OCI-M2 (cell line): ENCODE measurements around the gene CAMTA1.

Experiments used
- DNase-seq: peaks from one replicate; lab custom pipeline; 2025; ENCODE audit not compliant: unreplicated experiment; lab: John Stamatoyannopoulos, UW

The CAMTA1 gene

DNA sequence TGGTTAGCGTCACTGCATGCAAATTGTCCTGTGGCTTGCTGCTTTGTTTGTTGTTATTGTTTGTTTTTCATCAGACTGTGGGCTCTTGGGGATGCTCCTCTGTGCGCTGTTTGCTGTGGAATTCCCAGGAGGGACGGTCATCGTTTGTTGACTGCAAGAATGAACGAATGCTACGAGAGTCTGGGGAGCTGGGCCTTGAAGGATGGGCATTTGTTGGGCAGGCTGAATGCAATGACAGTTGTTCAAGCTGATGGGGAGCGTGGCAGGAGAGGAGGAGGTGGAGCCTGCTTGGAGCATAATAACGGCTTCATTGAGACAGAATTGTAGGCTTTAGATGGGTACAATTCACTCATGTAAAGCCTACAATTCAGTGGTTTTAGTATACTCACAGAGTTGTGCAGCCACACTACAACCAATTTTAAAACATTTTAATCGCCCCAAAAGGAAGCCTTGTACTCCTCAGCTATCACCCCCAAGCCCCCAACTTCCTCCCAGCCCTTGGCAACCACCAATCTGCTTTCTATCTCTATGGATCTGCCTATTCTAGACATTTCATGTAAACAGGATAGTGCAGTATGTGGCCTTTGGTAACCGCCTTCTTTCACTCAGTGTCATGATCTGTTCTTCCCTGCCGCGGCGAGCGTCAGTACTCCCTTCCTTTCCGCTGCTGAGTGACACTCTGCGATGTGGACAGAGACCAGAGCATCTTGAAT lies 190.2 kb downstream of the CAMTA1 start:
- no peak for DNase-seq

DNA sequence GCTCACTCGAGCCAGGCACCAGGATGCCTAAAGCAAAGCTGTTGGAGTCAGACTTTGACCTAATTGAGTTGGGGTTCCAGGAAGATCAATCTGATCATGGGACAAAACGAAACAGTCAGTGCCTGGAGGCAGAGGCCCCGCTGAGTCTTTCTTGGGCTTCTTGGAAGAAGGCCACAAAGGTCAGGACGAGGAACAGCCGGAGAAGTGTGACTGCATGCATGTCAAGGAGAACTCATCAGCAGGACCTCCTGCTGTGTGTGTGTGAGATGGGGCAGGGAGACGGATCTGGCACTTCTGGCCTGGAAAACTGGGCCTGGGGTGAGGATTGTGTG lies 190.8 kb downstream of the CAMTA1 start:
- DNase-seq, result no peak

DNA sequence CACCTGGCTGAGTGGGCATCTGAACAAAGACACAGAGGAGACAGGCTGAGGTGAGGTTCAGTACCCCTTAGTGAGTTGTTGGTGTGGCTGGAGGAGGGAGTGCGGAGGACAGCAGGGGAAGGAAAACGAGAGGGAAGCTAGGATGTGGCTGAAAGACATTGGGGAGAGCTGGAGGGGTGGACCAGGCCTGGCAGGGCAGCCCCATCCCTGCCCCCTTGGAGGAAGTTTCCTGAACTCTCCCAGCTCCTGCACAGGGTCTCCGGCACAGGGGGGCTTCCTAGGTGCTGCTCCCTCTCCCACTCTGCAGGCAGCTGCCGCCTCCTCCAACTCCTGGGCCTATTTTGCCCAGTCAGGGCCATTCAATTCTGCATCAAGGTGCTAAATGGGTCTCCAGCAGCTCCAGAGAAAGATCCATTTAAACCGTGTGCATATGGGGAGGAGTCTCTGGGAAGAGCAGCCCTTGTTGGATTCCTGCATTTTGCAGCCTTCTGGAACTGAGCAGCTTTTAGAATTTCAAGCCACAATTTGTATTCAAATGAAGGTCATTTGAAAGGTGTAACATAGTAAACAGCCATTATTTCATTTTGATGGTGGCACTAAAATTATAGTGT lies 193.9 kb downstream of the CAMTA1 start:
- DNase-seq, result no peak

DNA sequence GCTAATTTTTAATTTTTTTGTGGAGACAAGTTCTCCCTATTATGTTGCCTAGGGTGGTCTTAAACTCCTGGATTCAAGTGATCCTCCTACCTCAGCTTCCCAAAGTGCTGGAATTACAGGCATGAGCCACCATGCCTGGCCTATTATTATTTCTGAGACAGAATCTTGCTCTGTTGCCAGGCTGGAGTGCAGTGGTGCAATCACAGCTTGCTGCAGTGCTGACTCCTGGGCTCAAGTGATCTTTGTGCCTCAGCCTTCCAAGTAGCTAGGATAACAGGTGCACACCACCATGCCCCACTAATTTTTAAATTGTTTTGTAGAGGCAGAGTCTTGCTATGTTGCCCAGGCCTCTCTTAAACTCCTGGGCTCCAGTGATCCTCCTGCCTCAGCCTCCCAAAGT lies 196.3 kb downstream of the CAMTA1 start:
- no peak for DNase-seq

DNA sequence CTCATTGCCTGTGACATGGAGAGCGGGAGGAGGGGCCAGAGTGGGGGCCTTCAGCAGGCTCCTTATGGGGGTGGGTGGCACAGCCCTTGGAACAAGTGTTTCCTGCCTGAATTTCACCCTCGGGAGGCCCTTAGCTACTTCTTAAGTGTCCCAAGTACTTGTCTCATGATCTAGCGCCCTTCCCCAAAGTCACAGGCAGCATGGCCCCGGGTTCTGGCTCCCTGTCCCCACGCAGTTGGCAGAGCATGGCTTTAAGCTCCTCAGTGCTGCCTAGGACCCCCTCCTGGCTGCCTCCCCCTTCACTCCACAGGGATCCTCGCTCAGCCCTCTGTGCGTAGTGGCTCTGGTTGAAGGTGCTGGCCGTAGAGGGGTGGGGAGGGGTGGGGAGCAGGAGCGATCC lies 197.2 kb downstream of the CAMTA1 start:
- no peak for DNase-seq

DNA sequence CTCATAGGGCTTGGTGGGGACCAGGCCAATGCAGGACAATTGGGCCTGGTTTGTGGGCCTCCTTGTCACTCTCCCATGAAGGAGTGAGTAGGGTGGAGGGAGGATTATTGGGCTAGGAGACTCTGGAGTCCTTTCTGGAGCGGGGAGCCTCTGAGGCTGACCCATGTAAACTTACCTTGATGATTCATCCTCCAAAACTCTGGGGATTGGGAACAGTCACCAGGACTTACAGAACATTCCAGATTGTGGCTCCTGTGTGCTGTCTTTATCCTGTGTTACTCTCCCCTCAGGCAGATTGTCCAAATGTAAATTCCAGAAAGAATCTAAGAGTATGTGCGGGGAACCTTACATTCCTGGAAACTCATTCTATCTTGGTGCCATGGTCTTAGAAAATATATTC lies 197.6 kb downstream of the CAMTA1 start:
- DNase-seq, result no peak

DNA sequence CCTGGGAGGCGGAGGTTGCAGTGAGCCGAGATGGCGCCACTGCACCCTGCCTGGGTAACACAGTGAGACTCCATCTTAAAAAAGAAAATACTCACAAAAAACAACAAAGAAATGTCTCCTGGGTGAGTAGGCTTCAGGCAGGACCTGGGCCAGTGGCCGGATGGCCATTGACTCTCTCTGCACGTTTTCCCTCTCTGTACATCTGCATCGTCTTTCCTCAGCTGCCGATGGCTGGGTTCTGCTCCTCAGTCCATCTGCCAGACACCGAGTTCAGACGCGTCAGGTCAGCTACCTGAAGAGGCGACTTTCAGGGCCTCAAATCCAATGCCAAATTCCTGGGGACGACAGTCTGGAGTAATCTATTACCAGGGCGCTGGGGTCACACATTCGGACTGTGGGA lies 199.3 kb downstream of the CAMTA1 start:
- no peak for DNase-seq

DNA sequence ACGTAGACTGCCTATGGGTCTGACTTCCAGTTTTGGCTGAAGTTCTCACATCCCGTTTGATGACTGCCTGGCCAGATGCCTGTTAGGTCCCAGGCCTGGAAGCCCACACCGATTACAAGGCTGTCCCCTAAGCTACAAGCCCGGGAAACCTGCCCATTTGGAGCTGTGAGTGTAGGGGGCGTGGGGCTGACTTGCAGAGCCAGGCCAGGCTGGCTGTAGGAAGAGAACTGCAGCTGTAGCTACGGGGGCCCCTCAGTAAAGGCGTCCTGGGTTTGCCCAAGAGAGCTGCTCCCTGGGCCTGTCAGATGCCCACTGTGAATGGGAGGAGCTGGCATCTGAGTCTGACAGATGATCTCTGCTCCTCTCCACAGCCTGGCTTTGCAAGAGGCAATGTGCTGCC lies 199.7 kb downstream of the CAMTA1 start:
- DNase-seq, result no peak

DNA sequence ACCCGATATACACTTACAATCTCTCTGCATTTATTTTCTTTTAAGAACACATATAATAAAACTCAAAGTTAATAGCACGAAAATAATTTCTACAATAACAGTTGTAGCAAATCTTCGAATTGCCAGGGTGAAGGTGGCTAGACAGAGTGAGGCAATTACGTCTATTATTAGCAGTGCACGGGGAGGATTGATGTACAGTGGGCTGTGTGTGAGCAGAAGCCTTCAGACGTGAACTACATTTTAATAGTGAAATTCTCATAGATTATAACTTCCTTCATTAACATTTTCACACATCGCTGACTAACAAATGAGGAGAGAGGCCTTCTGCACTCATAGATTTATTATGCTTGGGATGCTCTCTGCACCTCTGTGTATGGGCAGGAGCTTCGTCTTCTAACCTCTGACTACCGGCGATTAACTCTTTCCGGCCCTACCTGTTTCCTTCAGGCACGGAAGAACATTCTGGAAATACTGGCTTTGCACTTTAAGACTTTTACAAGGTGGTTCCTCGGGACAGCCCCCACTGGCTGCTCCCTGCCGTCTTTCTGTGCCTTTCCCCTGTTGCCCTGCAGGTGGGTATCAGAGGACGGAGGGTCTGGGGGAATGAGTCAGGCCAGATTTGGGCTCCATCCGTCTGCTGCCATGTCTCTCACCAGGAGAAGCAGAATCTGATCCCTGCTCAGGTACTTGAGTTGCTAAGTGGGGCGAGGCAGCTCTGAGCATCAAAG lies 200.5 kb downstream of the CAMTA1 start:
- no peak for DNase-seq

DNA sequence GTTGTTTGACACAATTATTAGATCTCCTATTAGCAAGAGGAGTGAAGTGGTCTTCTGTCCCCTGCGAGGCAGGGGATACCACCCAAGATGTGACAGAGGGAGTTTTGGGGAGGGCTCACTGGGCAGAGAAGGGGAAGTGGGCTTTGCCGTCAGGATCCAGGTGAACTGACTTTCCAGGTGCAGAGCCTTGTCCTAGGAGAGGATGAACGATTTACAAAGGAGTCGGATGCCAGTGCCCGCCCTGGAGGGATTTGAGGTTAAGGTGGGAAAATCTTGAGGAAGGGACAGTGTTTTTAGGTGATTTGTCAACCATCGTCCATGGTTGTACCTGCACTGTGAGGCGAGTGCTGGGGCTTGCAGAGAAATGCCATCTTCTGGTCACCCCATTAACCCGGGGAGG lies 201.0 kb downstream of the CAMTA1 start:
- DNase-seq, result no peak

DNA sequence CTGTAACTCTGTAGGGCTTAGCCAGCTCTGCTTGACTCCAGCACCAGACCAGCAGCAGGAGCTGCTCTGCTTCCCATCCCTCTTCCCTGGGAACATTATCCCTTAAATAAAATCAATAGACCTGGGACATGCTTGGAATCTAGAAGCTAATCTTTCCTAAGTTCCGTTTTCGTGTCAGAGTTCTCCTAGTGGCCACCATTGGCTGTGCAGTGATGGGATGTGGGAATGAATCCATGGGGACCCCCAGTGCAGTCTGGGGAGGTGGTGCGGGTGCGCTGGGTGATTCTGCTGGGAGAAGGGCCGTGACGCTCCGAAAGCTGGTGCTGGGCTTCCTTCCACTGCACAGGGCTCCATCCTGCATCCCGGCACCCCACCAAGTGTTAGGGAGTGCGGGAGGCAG lies 202.7 kb downstream of the CAMTA1 start:
- no peak for DNase-seq

DNA sequence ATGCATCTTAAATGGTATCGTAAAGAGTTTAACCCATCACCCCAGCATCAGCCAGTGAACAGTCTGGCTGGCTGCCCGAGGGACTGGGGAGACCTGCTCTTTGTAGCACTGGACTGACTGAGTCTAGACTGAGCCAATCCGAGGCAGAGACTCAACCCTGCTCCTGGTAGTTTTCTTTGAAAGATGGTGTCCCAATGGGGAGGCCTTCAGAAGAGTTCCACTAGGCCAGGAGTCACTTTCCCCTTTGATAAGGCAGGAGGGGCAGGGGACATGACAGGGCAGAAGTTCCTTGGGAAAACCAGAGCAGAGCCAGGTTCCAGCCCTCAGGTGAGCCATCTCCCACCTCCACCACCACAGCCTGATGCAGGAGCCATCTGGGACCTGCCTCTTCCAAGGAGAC lies 203.5 kb downstream of the CAMTA1 start:
- no peak for DNase-seq

DNA sequence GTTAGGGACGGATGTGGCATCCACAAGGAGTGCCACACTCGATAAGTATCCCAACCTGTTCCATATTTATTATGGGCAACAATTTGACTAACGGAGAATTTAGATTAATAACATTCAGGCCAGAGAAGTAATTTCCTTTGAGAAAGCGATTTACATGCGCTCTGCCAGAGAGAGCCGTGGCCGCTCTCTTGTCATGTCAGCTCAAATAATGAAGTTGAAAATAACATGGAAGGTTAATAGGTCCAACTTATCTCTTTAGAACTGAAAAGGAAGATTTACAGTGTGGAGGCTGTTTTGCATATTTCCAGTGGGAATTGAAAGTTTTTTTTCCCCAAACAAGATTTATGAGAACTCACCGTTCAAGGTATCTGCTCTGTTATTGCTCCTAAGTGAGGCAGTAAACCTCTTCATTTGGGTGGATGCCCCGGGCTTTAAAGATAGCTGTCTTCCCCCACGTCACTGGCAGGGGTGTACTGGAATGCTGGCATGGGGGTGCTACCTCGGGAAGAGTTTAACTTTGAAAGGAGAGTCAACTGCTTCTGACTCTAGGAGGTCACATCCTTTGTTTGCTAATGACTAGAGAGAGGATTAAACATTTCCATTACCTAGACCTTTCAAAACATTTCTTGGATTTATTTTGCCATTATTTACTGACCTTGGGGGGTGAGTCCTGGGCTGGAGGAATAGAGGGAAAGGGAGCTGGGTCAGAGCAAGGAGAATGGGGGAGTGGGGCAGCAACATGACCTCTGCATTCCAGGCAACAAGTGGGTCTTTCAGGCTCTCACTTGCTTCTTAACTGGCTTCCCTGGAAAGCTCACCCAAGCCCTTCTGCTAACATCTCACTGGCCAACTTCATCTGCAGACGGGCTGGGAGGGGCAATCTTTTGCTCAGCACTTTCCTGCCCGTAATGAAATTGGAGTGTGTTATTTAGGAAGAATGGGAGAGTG lies 204.2 kb downstream of the CAMTA1 start:
- DNase-seq, result no peak

DNA sequence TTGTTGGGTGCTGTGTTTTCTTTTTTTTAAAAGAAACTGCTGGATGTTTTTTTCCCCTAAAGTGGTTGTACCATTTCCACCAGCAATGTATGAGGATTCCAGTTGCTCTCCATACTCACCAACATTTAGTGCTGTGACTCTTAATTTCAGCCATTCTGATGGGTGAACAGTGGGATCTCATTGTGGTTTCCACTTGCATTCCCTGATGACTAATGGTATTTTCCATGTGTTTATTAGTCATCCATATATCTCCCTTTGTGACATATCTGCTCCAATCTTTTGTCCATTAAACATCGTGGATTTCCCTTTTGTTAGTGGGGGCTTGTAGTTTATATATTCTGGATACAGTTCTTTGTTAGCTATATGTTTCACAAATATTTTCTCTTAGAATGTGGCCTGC lies 206.0 kb downstream of the CAMTA1 start:
- no peak for DNase-seq

DNA sequence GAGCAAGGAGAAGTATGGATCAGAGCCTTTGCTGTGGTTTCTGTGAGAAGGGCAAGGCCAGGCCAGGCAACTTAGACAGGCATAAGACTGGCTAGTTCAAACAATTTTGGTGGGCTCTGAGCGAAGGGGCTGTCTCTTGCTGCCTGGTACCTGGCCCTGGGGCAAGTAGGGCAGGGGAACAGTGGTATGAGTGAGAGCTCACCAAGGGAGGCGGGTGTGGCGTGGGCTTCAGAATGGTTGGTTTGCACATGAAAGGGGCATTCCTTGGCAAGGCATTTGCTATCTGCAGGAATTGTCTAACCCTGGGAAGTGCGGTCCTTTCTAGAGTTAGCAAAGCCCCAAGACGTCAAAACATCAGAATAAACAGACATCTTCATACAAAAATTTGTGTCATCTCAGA lies 210.5 kb downstream of the CAMTA1 start:
- no peak for DNase-seq

DNA sequence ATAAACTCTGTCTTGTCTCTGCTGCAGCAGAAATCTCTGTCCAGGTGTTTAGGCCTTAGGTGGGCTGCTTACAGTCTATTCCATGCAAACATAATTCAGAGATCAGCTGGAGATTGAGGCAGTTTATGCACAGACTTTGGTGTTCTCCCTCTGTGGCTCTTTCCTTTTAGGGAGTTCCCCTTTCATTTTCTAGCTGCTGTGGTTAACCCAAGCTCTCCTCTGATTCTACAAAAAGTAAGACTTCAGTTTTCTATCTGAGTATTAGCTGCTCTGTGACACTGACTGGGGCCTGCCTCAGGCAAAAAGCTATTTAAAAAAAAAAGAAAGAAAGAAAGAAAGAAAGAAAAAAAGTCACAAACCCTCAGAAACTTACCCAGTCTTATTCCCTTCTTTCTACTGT lies 211.1 kb downstream of the CAMTA1 start:
- no peak for DNase-seq

DNA sequence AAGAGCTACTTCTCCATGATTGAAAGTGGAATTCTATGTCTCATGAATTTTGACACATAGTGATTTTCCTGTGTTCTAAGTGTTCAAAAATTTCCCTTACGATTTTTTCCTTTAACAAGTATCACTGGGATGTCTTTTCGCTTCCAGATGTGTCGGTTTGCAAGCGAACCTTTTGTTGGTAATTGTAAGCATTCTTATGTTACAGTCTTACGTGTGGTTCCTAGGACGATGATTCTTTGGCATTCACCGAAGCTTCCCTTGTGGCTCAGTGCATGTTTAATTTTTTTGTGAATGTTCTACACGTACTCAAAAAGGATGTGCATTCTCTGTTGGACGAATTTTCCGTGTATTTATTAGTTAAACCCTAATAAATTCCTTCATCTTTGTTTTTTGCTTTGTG lies 211.6 kb downstream of the CAMTA1 start:
- DNase-seq, result no peak

DNA sequence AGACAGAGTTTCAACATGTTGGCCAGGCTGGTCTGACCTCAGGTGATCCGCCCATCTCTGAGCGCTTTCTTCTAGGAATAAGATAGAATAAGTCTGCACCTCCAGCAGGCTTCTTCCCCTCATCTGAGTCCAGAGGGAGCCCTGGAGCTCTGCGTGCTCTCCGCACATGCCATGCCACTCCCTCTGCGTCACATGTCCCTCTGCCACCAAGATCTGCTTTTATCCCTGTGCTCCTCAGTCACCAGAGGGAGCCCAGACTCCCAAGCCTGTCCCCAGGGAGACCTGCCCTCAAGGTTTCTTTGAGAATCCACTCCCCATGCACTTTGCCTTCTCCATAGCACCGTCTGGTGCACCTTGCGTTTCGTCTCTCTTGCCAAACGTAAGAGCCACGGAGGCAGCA lies 213.0 kb downstream of the CAMTA1 start:
- DNase-seq, result no peak

DNA sequence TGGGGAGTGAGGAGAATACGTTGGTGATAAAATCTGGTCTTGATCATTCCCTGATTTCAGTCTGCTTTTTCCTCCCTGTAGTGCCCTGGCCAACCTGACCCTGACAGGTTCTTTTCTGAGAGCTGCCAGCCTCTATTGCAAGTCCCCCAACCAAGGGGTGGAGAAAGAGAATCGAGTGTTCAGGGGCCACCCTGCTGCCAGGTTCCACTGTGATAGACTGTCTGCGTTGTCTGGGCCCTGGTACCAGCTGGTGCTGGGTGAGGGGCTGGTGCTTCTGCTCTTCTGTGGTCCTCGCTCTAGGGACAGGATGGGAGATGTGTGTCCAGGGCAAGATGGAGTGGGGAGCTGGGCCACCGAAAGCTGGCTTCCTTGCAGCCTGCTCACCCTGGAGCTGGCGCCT lies 214.6 kb downstream of the CAMTA1 start:
- DNase-seq, result no peak

DNA sequence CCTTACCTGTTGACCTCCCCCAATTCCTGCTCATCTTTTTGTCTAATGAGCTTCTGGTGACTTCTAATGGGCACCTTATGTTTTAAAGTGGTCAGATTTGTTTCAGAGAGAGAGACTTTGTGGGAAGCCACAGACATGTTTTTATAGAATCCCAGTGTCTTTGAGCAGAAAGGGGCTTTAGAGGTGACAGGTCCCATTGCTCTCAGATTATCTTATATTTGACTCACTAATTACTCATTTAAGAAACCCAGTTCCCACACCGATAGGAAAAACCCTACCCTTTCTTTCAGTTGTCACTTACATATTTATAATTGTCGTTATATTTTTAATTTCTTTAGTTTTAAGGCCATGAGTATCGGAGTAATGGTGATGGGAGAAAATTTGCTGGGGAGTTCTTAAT lies 215.5 kb downstream of the CAMTA1 start:
- DNase-seq, result no peak

DNA sequence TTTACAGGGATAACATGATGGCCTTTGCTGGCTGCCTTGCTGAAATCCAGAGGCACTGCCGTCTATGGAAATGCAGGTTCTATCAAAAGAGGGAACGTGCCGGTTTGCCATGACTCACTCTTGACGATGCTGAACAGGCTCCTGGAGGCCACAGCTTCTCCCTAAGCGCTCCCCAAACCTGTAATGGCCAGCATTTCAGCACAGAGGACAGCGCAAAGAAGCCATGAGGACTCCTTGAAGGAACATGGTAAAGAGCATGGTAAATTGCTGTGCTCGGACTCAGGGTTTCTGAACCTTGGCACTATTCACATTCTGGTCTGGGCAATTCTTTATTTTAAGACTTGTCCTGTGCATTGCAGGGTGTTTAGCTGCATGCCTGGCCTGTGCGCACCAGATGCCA lies 217.5 kb downstream of the CAMTA1 start:
- DNase-seq, result no peak

DNA sequence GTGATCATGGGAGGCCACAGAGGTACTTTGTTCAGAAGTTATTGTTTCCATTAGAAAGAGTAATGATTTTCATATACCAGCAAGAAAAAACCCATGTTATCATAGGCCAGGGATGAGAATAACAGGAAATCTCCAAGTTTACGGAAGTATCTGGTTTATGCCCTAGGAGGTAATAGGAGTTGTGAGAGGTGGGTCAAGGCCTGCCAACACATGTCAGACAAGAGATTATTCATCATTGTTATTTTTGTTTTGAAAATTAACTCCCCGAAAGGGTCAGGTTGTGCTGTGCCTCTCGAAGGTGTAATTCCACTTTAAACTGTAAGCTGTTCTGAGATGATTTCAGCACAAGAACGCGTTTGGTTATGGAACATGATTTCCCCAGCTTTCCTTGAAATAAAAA lies 218.4 kb downstream of the CAMTA1 start:
- no peak for DNase-seq
